RPMI8226 (cell line): ENCODE results near the gene TEAD4.

Experiments
- DNase-seq: peaks from one replicate; pipeline ENCODE4 v3.0.0-alpha.2; 2015

TEAD4 gene

GRCh38 chr12:2959192-2959504, at the start of gene TEAD4:
TEAD4 (plus strand) TSS chr12:2959397.
- DNase-seq: peak; percentile 78

- DNase-seq: no peak
These were observed 47.0 kb upstream of the TEAD4 start for GRCh38 chr12:2912216-2912575.

DNA sequence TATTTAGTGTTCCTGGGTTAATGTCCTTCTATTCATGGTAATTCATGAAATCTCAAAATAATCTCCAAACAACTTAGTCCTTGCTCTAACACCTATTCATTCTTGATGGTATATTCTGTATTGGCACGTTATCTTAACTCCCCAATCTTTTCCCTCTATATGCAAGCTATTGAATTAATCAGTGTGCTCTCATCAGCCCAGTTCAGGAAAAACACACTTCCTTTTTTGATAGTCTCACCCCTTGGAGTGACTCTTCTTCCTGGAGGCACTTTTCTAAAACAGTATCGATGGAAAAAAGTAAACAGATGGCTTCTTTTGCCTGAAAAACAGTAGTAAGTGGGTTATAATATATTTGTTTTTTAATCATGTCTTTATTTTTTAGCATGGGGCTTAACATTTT, 39.9 kb upstream of the TEAD4 start:
- DNase-seq: no peak

DNA sequence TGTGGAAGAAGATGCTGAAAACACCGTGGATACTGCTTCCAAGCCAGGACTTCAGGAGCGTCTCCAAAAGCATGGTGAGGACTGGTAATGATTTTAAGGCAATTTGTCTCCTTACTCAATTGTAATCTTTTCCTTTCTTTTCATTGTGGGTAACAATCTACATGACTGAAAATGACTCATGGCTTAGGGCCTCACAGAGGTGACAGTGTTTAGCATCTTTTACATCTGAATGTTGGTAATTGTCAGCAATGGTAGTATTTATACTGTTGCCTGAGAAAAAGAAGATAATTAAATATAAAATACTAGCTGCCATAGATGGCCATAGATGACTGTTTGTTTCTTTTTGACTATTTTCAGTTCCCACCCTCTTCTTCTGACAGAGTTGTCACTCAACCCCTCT, 36.9 kb upstream of the TEAD4 start:
- no peak for DNase-seq

DNA sequence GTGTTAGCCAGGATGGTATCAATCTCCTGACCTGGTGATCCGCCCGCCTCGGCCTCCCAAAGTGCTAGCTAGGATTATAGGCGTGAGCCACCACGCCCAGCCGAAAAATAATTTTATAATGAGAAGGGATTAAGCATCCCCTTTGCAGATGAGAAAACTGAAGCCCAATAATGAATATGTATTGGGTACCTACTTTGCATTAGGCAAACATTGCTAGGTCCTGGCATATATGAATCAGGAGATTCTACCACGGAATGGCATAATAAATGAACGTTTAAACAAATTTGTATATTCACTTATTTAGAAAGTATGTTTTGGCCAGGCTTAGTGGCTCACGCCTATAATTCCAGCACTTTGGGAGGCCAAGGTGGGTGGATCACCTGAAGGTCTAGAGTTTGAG, 36.1 kb upstream of the TEAD4 start:
- no peak for DNase-seq

GRCh38 chr12:2924019-2924418, 35.2 kb upstream of the TEAD4 start:
- no peak for DNase-seq

- DNase-seq: no peak
These were observed 33.7 kb upstream of the TEAD4 start for GRCh38 chr12:2925322-2925995.

DNA sequence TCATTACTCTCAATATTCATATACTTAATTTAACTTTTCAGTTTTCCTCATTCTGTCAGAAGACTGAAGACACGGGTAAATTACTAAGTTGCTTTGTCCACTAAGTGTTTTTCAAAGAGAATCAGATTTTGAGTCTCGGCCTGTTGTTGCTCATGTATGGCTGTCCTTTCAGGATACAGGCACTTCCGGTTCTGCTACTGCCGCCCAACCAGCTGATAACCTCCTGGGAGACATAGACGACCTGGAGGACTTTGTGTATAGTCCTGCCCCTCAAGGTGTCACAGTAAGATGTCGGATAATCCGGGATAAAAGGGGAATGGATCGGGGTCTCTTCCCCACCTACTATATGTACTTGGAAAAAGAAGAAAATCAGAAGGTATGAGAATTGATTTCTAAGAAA, 28.3 kb upstream of the TEAD4 start:
- no peak for DNase-seq

DNA sequence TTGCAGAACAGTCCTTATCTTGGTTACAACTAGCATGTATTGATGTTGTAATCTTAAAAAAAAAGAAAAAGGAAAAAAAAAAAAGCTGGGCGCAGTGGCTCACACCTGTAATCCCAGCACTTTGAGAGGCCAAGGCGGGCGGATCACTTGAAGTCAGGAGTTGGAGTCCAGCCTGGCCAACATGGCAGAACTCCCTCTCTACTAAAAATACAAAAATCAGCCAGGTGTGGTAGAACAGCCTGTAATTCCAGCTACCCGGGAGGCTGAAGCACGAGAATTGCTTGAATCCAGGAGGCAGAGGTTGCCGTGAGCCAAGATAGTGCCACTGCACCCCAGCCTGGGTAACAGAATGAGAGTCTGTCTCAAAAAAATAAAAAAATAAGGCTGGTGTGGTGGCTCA, 25.6 kb upstream of the TEAD4 start:
- DNase-seq: no peak

GRCh38 chr12:2934371-2934770, 24.8 kb upstream of the TEAD4 start:
- no peak for DNase-seq

GRCh38 chr12:2936301-2936700, 22.9 kb upstream of the TEAD4 start:
- DNase-seq: no peak

DNA sequence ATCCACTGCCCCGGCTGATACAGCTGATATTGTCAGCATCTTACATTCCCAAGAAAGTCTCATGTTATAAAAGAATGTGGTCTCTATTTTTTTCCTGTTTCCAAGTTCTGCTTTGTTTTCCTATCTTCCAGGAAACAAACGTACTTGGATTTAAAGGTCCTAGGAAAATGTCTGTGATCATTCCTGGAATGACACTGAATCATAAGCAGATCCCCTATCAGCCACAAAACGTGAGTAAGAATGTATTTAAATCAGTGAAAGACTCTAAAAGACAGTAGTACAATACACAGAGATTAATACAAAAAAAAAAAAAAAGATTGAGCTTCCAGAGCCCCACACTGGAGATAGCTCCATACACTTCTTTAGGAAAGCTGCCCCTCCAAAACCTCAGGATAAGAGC, 21.7 kb upstream of the TEAD4 start:
- DNase-seq: no peak

DNA sequence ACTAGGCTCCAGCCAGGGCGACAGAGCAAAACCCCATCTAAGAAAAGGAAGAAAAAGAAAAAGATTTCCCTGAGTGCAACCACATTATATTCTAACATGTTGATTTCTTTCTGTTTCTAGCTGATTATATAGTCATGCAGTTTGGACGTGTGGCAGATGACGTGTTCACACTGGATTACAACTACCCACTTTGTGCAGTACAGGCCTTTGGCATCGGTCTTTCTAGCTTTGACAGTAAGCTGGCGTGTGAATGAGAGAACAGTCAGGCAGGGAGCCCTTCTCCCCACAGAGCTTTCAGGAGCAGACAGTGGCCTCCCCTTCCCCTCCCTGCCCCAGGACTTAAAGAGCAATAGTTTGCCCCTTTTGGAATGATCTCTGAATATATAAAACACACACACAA, 20.0 kb upstream of the TEAD4 start:
- no peak for DNase-seq

DNA sequence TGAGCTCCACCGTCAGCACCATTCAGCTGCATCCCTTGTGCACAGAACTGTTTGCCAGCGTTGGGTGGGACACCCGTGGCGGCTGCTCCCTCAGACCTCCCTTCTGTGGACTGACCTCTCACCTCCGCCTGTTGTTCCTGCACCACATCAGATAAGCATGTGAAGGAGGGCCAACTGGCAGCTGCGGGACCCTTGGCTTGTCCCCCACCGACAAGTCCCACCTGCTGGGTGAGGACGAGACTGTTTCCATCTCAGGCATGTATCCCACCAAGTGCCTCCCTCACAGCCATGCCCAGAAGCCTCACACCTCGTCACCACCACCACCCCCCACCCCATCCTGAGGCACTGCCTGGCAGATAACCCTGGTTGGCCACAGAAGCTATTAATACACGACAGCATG, 18.6 kb upstream of the TEAD4 start:
- DNase-seq: no peak

DNA sequence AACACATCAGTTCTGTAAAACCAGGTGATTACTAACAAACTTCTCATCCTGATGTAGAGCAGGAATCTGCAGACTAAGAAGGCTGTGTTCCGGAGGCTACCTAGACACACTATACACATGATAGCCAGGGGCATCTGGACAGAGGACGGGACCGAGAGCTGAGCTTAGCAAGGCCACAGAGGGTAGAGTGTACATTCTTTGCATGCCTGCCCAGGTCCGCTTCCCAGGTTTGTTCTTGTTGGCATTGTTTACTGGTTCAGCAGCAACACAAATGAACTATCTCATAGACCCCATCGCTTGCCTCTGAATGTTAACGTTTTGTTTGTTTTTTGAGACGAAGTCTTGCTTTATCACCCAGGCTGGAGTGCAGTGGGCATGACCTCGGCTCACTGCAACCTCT, 17.7 kb upstream of the TEAD4 start:
- no peak for DNase-seq

DNA sequence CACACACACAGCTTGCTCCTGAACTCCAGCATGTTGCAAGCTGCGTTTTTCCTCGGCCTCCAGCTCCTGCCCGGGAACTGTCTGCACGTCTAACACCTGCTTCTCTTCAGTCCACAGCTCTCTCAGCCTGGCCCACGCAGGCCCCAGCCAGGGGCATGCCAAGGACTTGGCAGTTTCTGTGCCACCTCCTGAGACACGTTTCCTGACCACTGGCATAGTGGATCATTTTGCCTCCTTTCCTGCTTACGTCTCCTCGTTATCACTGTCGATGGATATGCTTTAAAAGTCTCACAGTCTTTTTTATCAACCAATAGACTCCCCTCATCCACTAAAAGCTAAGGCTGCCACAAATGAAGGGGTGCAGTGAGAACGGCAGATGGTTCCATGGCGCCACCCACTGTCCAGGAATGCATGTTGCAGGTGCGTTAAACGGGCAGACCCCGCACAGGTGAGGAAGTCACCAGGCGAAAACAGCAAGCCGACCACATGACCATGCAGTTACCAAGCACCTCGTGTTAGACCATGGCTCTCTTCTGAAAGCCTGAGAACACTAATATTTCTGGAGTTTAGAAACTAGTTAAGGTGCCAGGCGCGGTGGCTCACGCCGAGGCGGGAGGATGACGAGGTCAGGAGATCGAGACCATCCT, 14.7 kb upstream of the TEAD4 start:
- DNase-seq: peak; percentile 75

DNA sequence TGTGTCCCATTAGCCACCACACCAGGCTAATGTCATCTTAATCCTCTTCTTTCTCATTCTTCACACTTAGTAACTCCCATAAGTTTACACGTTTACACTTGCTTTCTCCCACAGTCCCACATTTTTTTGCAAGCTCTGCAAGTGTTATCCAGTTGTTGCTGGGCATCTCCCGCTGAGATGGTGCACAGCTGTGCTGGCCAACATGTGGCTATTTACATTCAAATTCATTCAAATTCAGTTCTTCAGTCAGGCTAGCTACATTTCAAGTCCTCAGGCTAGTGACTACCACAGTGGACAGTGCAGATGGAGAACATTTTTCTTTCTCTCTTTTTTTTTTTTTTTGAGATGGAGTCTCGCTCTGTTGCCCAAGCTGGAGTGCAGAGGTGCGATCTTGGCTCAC, 9.8 kb upstream of the TEAD4 start:
- DNase-seq: no peak

- DNase-seq: no peak
These were observed 3.3 kb upstream of the TEAD4 start for GRCh38 chr12:2955888-2956287.

GRCh38 chr12:2957816-2958431, 1.3 kb upstream of the TEAD4 start:
- no peak for DNase-seq

GRCh38 chr12:2958432-2959191, 585 bp upstream of the TEAD4 start:
- DNase-seq: peak; percentile 64

DNA sequence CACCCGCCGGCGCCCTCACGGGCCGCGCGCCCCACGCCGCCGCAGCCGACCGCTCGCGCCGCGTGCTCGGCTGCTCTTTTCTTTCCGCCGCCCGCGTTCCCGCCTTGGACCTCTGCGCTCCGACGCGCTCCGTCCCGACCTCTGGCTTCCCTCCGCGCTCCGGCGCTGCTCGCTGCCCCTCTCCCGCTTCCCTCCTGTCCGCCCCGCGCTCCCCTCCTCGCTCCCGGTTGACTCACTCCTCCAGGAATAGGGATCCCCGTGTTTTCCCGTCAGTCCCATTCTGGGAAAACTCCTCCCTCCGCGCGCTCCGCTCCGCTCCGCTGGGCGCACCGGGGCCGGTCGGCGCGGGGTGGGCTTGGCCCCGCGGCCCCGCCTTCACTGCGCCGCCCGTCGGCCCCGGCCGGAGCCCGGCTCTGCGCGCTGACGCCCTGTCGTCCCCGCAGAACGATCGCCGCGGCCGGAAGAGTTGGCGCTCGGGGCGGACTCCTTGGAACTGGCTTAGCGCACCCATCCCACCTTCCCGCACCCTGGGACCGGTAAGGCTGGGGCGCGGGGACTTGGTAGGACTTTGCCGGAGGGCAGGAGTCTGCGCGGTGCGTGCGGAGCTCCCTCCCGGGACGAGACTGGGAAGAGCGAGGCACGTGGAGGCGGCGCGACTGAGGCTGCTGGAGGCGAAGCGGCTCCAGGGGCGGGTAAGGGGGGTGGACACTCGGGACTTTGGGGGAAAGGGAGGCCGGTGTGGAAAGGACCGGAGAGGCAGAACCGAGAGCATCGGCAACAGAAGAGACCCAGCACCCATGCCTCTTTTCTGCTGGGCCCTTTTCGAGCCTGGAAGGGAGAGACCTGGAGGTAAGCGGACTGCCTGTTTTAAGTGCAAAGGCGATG, 550 bp downstream of the TEAD4 start:
- peak; percentile 70 for DNase-seq

- DNase-seq: peak; percentile 38
These were observed 1.3 kb downstream of the TEAD4 start for GRCh38 chr12:2960390-2960956.
